GM10248 (cell line): ENCODE measurements around the gene EML3.

ENCODE experiments used
- CTCF ChIA-PET: fragments of 300-600 bp; sonication (Branson Sonifier 250); formaldehyde crosslinking; extraction: SDS; loops from one replicate; lab custom pipeline; 2021; ENCODE audit warnings: antibody characterized with exemption; lab: Yijun Ruan, JAX
- POLR2A ChIA-PET: fragments of 350-650 bp; sonication (Branson Sonifier 250); formaldehyde crosslinking; extraction: SDS; loops from one replicate; lab custom pipeline; 2020; ENCODE audit warnings: antibody characterized with exemption; lab: Yijun Ruan, JAX
- DNase-seq: peaks from one replicate; pipeline ENCODE4 v3.0.0; 2012; ENCODE audit errors: extremely low spot score
- TF ChIP-seq, protein P1 (sequence below): IDR thresholded peaks from 2 replicates; pipeline ENCODE4 v1.5.1; 2012; ENCODE audit warnings: mild to moderate bottlenecking, low read depth; ENCODE audit errors: extremely low read depth, missing control alignments, control extremely low read depth

The EML3 gene

DNA sequence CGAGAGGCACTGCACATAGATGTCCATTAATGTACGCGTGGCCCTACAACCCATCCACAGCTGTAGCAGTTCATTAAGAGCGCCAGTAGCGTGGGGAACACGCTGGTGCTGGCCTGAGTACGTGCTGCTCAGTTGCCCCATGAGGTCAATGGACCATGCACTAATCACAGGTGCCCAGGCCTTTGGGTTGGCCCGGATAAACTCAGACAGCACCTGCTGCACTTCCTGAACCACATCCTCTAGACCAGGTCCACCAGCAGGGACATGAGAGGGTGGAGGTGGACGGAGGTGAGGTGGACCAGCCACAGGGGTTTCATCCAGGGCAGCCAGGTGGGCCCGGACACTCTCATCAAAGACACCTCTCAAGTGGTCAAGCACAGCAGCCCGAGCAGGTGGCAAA, 36.9 kb upstream of the EML3 start:
- POLR2A ChIA-PET, result interaction anchor here (1.0 to 4.2 kb wide), 2 partner anchors 16 to 191 kb away, joined by 4 to 37 read pairs; partner anchors contain the start of genes C11orf98 and CSKMT
- CTCF ChIA-PET, result interaction anchor here (1.1 to 1.3 kb wide), 2 partner anchors 38 to 58 kb away, joined by 4 to 5 read pairs; partner anchors contain the start of gene TUT1
- no peak for DNase-seq
- TF ChIP-seq, protein P1, sequence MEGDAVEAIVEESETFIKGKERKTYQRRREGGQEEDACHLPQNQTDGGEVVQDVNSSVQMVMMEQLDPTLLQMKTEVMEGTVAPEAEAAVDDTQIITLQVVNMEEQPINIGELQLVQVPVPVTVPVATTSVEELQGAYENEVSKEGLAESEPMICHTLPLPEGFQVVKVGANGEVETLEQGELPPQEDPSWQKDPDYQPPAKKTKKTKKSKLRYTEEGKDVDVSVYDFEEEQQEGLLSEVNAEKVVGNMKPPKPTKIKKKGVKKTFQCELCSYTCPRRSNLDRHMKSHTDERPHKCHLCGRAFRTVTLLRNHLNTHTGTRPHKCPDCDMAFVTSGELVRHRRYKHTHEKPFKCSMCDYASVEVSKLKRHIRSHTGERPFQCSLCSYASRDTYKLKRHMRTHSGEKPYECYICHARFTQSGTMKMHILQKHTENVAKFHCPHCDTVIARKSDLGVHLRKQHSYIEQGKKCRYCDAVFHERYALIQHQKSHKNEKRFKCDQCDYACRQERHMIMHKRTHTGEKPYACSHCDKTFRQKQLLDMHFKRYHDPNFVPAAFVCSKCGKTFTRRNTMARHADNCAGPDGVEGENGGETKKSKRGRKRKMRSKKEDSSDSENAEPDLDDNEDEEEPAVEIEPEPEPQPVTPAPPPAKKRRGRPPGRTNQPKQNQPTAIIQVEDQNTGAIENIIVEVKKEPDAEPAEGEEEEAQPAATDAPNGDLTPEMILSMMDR, result no peak

DNA sequence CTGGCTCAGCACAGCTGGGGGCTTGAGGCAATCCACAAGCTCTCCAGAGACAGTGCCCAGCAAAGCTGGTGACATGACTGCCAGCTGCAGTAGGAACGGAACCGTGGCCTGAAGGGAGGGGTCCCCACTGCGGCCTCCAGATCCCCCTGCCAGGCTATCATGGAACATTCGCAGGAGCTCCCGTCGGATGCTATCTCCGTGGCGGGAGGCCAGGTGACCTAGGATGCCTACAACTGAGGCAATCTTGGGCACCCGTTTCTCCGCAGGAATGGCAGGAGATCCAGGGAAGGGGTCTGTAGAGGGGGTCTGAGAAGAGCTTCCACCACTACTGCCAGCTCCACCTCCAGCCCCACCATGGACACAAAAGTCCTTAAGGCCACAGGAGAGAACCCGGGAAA, 36.4 kb upstream of the EML3 start:
- ChIA-PET POLR2A (interaction anchor here (1.0 to 4.2 kb wide), 4 partner anchors 16 to 192 kb away, joined by 3 to 37 read pairs (median 5); partner anchors contain the start of genes C11orf98, CSKMT, EEF1G and LBHD1), CTCF (no interaction called here)
- no peak for DNase-seq
- TF ChIP-seq, protein P1, result no peak

DNA sequence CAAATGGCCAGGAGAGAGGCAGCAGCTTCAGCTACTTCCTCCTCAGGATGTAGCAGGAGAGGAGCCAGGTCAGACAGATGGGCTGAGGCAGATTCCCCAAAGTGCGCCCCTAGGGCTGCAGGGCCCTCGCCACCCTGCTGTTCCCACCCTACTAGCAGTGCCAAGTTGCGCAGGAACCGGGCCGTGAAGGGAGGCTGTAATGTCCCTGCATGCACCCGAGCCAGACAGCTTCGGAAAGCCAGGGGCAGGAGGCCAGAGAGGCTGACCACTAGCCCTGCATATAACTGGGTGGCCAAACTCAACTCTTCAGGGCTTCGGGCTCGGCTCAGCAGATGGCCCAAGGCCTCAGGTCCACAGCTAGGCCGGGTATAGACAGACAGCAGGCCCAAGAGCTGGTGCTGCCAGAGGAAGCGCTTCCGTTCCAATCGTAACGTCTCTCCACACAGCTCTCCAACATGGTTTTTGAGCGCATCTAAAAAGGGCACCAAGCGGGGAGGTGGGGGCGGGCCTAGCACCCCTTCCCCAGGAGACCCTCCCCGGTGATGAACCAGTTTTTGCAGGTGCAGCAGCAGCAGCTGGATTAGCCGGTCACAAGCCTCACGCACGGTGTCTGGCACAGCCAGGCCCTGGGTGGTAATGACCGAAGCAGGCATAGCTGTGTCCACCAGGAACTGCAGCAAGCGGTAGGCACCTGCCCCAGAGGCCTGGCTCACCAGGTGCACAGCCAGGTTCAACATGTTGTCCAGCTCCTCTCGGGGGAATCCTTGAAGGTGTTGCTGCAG, 35.8 kb upstream of the EML3 start:
- ChIA-PET CTCF (interaction anchor here (1.4 kb wide), 1 partner anchor 45 kb away, joined by 3 read pairs; no protein-coding TSS in a partner anchor), POLR2A (interaction anchor here (1.0 to 4.2 kb wide), 5 partner anchors 17 to 192 kb away, joined by 3 to 37 read pairs (median 4); partner anchors contain the start of genes C11orf98, CSKMT, EEF1G and LBHD1)
- TF ChIP-seq, protein P1, result no peak
- DNase-seq, result no peak

DNA sequence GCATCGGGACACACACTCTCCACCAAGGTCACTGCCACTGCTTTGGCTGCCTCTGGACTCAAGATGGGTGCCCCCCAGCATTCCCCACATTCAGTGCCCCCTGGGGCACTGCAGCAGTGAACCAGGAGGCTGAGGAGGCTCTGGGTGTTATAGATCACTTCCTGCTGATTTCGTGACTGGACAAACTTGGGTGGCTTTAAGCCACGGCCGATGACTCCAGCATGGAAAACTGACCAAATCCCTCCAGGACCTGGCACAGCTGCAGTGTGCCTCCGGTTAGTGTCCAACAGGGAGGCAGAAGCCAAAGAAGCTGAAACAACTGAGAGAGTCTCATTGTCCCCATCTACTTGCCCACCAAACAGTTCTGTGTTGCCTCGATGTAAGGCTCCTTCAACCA, 35.0 kb upstream of the EML3 start:
- DNase-seq, result no peak
- POLR2A ChIA-PET, result interaction anchor here (1.0 to 4.2 kb wide), 3 partner anchors 18 to 46 kb away, joined by 3 to 37 read pairs (median 6); partner anchors contain the start of genes C11orf98, CSKMT, LBHD1 and MTA2
- TF ChIP-seq, protein P1, result no peak
- CTCF ChIA-PET, result interaction anchor here (1.1 to 1.4 kb wide), 2 partner anchors 26 to 46 kb away, joined by 3 to 4 read pairs; partner anchors contain the start of gene B3GAT3

DNA sequence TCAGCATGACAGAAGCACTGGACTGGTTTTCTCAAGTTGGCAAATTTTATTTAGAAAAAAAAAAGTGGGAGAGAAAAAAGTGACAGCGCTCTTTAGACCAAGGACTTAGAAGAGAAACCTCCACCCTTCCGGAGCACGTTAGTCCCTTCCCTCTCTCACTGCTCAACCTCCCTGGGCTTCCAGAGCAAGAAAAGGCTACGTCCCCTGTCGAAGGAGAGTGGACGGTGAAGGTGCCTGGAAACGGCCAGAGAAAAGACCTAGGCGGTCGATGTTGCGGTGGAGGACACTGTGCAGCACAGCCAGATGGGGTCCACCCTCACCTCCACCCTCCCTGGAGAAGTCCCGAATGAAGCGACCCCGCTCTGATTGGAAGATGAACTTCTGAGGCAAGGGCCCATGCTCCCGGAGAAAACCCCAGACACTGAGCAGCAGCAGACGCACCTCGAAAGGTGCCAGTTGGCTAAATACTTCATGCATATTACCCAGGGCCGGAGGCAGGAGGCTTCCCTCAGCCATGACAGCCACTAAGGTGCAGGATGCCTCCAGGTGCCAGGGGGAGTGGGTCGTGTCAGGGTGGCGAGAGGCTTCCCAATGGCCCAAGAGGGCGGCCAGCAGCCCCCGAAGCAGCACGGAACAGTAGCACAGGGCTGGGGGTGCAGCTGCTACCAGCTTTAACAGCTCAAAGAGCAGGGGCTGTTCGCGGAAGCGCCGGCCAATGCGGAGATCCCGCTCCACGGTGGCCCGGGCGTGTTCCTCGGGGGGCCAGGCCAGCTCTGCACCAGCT, 34.4 kb upstream of the EML3 start:
- POLR2A ChIA-PET, result interaction anchor here (0.5 to 2.2 kb wide), 4 partner anchors 18 to 981 kb away, joined by 3 to 27 read pairs (median 8); partner anchors contain the start of genes C11orf98, CSKMT, TUT1 and UQCC3
- TF ChIP-seq, protein P1, result no peak
- CTCF ChIA-PET, result interaction anchor here (1.1 to 1.6 kb wide), 4 partner anchors 8 to 47 kb away, joined by 3 to 6 read pairs (median 4); partner anchors contain the start of gene B3GAT3
- DNase-seq, result no peak
